HG02970 (cell line): Measurements from ENCODE around the gene HLTF.
"Not testable (repeated sequence)": the region's sequence is repeated elsewhere in the genome, so short reads cannot be mapped to it uniquely, and the experiment has no call there.

Source experiments
- ATAC-seq: cut with Tn5 transposase; IDR thresholded peaks from one replicate; pipeline ENCODE4 v1.9.1; 2021; ENCODE audit warnings: mild to moderate bottlenecking, moderate library complexity, moderate number of reproducible peaks; ENCODE audit not compliant: unreplicated experiment, low FRiP score

The HLTF gene

GRCh38 chr3:149086232-149086988 lies at the start of gene HLTF:
TSS of gene HLTF (minus strand) at chr3:149086533. CDS start at chr3:149086336, 197 bp downstream.
- ATAC-seq, result peak; percentile 99

- no peak for ATAC-seq
These were observed 48.2 kb upstream of the HLTF start for GRCh38 chr3:149134575-149134974.

GRCh38 chr3:149131589-149131988 lies 45.3 kb upstream of the HLTF start:
- ATAC-seq, result no peak

GRCh38 chr3:149129326-149130205 lies 43.2 kb upstream of the HLTF start, which contains the start of gene HPS3:
TSS of gene HPS3 (plus strand) at chr3:149129638. CDS start at chr3:149129724, 86 bp downstream.
- ATAC-seq, result peak; percentile 96

GRCh38 chr3:149128821-149129220 lies 42.5 kb upstream of the HLTF start:
- no peak for ATAC-seq

GRCh38 chr3:149122721-149123578 lies 36.6 kb upstream of the HLTF start:
- ATAC-seq, result no peak

GRCh38 chr3:149120051-149120972 lies 34.0 kb upstream of the HLTF start:
- no peak for ATAC-seq

GRCh38 chr3:149119466-149119865 lies 33.1 kb upstream of the HLTF start:
- no peak for ATAC-seq

GRCh38 chr3:149118724-149119123 lies 32.4 kb upstream of the HLTF start:
- ATAC-seq, result no peak

GRCh38 chr3:149115114-149115513 lies 28.8 kb upstream of the HLTF start:
- no peak for ATAC-seq

- ATAC-seq, result no peak
These were observed 28.1 kb upstream of the HLTF start for GRCh38 chr3:149114458-149114857.

- no peak for ATAC-seq
These were observed 18.2 kb upstream of the HLTF start for GRCh38 chr3:149104484-149104883.

- no peak for ATAC-seq
These were observed 15.3 kb upstream of the HLTF start for GRCh38 chr3:149101641-149102040.

GRCh38 chr3:149101154-149101553 lies 14.8 kb upstream of the HLTF start:
- ATAC-seq, result no peak

GRCh38 chr3:149097987-149098386 lies 11.7 kb upstream of the HLTF start:
- not testable (repeated sequence) for ATAC-seq

- ATAC-seq, result no peak
These were observed 9.2 kb upstream of the HLTF start for GRCh38 chr3:149095487-149095886.

- no peak for ATAC-seq
These were observed 5.7 kb upstream of the HLTF start for GRCh38 chr3:149091983-149092382.

GRCh38 chr3:149090907-149091306 lies 4.6 kb upstream of the HLTF start:
- no peak for ATAC-seq

GRCh38 chr3:149090461-149090860 lies 4.1 kb upstream of the HLTF start:
- ATAC-seq, result no peak
